Activated naive CD4-positive, alpha-beta T cell treated with anti-CD3 and anti-CD28 coated beads, Interleukin-2, amount 10 ng/mL, durations not matched to agents 7 days and 5 days (primary cell): ENCODE results near the gene IL20RB.

Source experiments
- CTCF ChIA-PET: fragments of 350-600 bp; sonication (Branson Sonifier 250); formaldehyde crosslinking; loops from one replicate; lab custom pipeline; 2021; ENCODE audit warnings: antibody characterized with exemption; lab: Charles Lee
- DNase-seq: peaks from one replicate; pipeline ENCODE4 v3.0.0-alpha.2; 2020
- H3K27ac Mint-ChIP-seq: one replicate; pipeline ENCODE4 v1.8.0; 2021; ENCODE audit warnings: mild to moderate bottlenecking, moderate library complexity, mixed read lengths
- H3K27me3 Mint-ChIP-seq: one replicate; pipeline ENCODE4 v1.8.0; 2021; ENCODE audit warnings: mild to moderate bottlenecking, mixed read lengths
- H3K36me3 Mint-ChIP-seq: one replicate; pipeline ENCODE4 v1.8.0; 2021; ENCODE audit warnings: mixed read lengths
- H3K4me1 Mint-ChIP-seq: one replicate; pipeline ENCODE4 v1.8.0; 2021; ENCODE audit warnings: mixed read lengths
- H3K4me3 Mint-ChIP-seq: one replicate; pipeline ENCODE4 v1.8.0; 2021; ENCODE audit warnings: mild to moderate bottlenecking, moderate library complexity, mixed read lengths
- H3K9me3 Mint-ChIP-seq: one replicate; pipeline ENCODE4 v1.8.0; 2021; ENCODE audit warnings: mixed read lengths

The IL20RB gene, protein sequence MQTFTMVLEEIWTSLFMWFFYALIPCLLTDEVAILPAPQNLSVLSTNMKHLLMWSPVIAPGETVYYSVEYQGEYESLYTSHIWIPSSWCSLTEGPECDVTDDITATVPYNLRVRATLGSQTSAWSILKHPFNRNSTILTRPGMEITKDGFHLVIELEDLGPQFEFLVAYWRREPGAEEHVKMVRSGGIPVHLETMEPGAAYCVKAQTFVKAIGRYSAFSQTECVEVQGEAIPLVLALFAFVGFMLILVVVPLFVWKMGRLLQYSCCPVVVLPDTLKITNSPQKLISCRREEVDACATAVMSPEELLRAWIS

DNA sequence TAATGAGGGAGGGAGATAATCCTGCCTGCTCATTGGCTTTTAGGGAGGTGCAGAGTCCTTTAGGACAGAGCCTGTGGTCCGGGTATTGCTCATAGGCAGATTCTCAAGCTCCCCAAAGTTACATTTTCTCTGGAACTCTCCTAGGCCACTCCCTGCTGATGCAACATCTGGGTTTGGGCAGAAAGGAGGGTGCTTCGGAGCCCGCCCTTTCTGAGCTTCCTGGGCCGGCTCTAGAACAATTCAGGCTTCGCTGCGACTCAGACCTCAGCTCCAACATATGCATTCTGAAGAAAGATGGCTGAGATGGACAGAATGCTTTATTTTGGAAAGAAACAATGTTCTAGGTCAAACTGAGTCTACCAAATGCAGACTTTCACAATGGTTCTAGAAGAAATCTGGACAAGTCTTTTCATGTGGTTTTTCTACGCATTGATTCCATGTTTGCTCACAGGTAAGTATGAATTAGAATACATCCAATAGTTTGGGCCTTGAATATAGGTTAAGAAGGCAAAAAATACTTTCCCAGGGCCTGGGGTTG is at the start of gene IL20RB:
TSS of gene IL20RB (plus strand) at position 233 of the 538 bp plus-strand sequence. CDS start at position 364, 131 bp downstream.
- Mint-ChIP-seq H3K27ac (no peak within 1 kb of the TSS), H3K4me1 (peaks cover 9% of the 10 kb centered on the region), H3K9me3 (no peaks in the 10 kb centered on the region), H3K27me3 (no peaks in the 10 kb centered on the region), H3K36me3 (peaks cover 1% of the 10 kb centered on the region), H3K4me3 (no peak within 1 kb of the TSS)
- no peak for DNase-seq
- CTCF ChIA-PET: interaction anchor here (1.4 kb wide), 1 partner anchor 200 kb away, joined by 4 read pairs; no protein-coding TSS in a partner anchor

DNA sequence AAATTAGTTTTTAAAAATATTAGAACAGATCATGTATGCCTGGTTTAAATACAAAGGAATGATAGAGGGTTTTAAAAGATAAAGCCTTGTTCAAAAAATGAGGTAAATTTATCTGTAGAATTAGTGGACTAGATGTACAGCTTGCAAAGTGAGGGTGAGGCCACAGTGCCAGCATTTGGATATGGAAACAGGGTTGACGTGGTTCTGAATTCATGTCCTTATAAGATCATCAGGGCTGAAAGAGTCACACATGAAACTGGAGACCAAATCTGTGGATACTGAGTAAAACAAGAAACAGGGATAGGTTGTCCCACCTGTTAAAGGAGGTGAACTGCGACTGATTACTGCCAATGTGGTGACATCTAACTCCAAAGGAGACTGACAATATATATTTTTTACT is 49.5 kb upstream of the IL20RB start:
- Mint-ChIP-seq H3K27me3 (no peaks in the 10 kb centered on the region), H3K9me3 (peaks cover 24% of the 10 kb centered on the region), H3K4me3 (no peak overlapping the region), H3K4me1 (peaks cover 36% of the 10 kb centered on the region), H3K27ac (no peak overlapping the region), H3K36me3 (peaks cover 39% of the 10 kb centered on the region)
- CTCF ChIA-PET: interaction anchor here (1.5 kb wide), 1 partner anchor 105 kb away, joined by 3 read pairs; no protein-coding TSS in a partner anchor
- no peak for DNase-seq

DNA sequence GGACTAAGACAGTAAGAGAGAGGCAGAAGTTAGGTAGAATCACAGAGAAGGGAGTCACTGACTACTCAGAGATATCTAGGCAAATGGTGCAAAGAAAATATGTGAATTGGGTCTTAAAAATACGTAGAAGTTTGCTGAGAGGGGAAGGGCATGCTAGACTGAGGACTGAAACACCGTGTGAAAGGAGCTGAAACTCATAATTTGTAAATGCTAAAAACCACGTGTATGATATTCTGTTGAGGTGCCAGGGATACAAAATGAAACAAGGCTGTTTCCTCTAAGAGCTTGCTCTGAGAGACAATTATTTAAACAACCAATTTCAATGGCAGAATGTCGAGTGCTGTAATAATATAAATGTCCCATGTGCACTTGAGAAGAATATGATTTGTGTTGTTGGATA is 48.6 kb upstream of the IL20RB start:
- Mint-ChIP-seq H3K27ac (no peak overlapping the region), H3K4me1 (peaks cover 36% of the 10 kb centered on the region), H3K27me3 (no peaks in the 10 kb centered on the region), H3K4me3 (no peak overlapping the region), H3K36me3 (peaks cover 41% of the 10 kb centered on the region), H3K9me3 (peaks cover 20% of the 10 kb centered on the region)
- CTCF ChIA-PET: no interaction called here
- no peak for DNase-seq

DNA sequence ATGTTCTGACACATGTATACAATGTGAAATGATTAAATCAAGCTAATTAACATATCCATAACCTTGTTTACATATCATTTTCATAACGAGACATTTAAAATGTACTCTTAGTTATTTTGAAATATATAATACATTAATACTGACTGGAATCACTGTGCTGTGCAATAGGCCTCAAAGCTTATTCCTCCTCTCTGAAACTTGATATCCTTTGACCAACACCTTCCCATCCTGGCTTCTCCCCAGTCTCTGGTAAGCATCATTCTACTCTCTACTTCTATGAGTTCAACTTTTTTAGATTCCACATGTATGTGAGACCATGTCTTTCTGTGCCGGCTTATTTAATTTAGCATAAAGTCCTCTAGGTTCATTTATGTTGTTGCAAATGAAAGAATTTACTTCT is 47.1 kb upstream of the IL20RB start:
- Mint-ChIP-seq H3K4me1 (peaks cover 36% of the 10 kb centered on the region), H3K36me3 (peaks cover 40% of the 10 kb centered on the region), H3K27me3 (no peaks in the 10 kb centered on the region), H3K27ac (no peak overlapping the region), H3K9me3 (peaks cover 9% of the 10 kb centered on the region), H3K4me3 (no peak overlapping the region)
- no peak for DNase-seq
- CTCF ChIA-PET: interaction anchor here (1.0 kb wide), 1 partner anchor 152 kb away, joined by 6 read pairs; no protein-coding TSS in a partner anchor

DNA sequence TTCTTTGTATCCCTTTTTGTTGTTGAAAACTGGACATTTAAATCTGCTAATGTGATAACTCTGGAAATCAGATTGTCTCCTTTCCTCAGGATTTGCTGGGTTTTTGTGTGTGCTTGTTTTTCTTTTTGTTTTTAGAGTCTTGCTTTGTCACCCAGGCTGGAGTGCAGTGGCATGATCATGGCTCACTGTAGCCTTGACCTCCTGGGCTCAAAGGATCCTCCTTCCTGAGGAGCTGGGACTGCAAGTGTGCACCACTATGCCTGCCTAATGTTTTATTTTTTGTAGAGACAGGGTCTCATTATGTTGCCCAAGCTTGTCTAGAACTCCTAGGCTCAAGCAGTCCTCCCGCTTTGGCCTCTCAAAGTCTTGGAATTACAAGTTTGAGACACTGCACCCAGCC is 44.6 kb upstream of the IL20RB start:
- DNase-seq: no peak
- peaks cover 32% of the 10 kb centered on the region for H3K4me1 Mint-ChIP-seq
- H3K36me3 Mint-ChIP-seq: peaks cover 36% of the 10 kb centered on the region
- no peak overlapping the region for H3K27ac Mint-ChIP-seq
- H3K4me3 Mint-ChIP-seq: no peak overlapping the region
- CTCF ChIA-PET: no interaction called here
- H3K9me3 Mint-ChIP-seq: peaks cover 7% of the 10 kb centered on the region
- H3K27me3 Mint-ChIP-seq: no peaks in the 10 kb centered on the region

DNA sequence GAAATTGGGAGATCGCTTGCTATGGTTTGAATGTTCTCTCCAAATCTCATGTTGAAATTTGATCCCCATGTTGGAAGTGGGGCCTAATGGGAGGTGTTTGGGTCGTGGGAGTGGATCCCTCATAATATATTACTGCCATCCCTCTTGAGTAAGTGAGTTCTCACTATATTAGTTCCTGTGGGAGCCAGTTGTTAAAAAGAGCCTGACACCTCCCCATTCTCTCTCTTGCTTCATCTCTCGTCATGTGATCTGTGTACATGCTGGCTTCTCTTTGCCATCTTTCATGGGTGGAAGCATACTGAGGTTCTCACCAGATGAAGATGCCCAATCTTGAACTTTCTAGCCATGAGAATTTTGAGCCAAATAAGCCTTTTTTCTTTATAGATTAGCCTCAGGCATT is 43.0 kb upstream of the IL20RB start:
- no peak for DNase-seq
- Mint-ChIP-seq H3K27ac (no peak overlapping the region), H3K36me3 (peaks cover 36% of the 10 kb centered on the region), H3K27me3 (no peaks in the 10 kb centered on the region), H3K4me3 (no peak overlapping the region), H3K4me1 (peaks cover 33% of the 10 kb centered on the region), H3K9me3 (peaks cover 7% of the 10 kb centered on the region)
- CTCF ChIA-PET: no interaction called here

DNA sequence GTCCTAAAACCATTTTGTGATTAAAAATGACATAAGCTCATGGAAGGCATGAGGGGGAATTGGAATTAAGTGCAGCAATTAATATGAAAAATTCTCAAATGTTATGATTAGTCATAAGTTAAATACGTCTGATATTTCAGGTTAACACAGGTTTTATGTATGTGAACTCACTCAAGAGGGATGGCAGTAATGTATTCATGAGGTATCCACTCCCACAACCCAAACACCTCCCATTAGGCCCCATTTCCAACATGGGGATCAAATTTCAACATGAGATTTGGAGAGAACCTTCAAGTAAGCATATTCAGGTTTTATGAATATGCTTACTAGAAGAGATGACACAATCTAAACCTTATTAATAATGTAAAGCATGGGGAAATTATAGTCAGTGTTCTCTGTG is 41.6 kb upstream of the IL20RB start:
- DNase-seq: no peak
- no peak overlapping the region for H3K27ac Mint-ChIP-seq
- H3K27me3 Mint-ChIP-seq: no peaks in the 10 kb centered on the region
- H3K4me1 Mint-ChIP-seq: peaks cover 45% of the 10 kb centered on the region
- no peak overlapping the region for H3K4me3 Mint-ChIP-seq
- H3K36me3 Mint-ChIP-seq: peaks cover 37% of the 10 kb centered on the region
- H3K9me3 Mint-ChIP-seq: peaks cover 7% of the 10 kb centered on the region
- CTCF ChIA-PET: no interaction called here

DNA sequence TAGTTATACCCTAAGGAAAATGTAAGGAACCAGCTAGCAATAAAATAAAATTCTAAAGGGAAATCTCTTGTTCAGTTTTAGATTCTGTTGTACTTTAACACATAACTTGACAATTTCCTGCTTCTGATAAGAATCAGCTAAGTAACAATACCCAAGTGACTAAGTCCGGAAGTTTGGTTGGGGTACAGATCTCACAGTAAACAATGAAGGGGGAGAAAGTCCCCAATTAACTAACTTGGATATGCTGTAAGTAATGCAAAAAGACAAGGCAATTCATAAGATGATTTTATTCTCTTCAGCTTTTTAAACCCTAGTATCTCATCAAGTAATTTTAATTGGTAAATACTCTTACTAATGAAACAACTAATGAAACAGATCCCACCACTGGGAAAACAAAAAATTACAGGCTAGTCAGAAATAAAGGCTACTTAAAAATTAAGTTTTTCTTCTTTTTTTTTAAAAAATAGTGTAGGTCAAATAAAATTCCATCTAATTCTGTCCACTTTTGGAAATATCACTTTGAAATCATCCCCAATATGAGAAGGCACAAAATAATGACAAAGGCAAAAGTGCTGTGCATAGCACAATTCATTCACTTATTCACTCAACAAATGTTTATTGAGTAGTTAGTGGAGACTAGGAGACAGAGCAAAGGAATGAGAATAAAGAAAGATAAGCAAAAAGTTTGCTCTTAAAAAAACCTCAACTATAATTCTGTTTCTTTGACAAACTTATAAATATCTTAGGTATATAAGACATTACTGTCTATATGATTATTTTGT is 37.8 kb upstream of the IL20RB start:
- Mint-ChIP-seq H3K27me3 (no peaks in the 10 kb centered on the region), H3K36me3 (peaks cover 21% of the 10 kb centered on the region), H3K4me1 (peaks cover 50% of the 10 kb centered on the region), H3K27ac (peak overlapping the region; percentile 75), H3K9me3 (peaks cover 3% of the 10 kb centered on the region), H3K4me3 (no peak overlapping the region)
- CTCF ChIA-PET: interaction anchor here (0.8 kb wide), 1 partner anchor 33 kb away, joined by 4 read pairs; no protein-coding TSS in a partner anchor
- DNase-seq: no peak

DNA sequence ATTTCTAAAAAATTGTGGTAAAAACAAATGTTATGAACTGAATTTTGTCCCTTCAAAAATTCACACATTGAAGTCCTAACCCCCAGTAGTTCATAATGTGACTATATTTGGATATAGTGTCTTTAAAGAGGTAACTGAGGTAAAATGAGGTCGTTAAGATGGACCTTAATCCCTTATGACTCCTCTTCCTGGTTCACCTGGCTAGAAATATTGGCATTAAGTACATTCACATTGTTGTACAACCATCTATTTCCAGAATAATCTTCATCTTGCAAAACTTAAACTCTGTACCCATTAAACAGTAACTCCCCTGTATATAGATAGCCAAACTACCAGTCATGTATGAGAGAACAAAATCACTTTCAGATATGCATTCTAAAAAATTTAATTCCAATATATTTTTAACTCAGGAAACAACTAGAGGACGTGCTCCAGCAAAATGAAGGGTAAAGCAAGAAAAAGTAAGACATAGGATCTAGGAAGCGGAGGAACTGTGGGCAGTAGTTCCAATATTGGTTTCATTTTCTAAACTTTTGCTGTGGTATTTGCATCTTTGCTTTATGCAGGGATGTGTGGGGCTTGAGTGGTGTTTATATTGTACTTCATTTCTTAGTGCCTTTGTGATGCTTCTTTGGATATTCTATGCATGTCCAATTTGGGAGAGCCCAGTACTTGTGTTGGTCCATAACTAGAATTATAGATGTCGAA is 36.7 kb upstream of the IL20RB start:
- H3K27me3 Mint-ChIP-seq: no peaks in the 10 kb centered on the region
- peaks cover 50% of the 10 kb centered on the region for H3K4me1 Mint-ChIP-seq
- CTCF ChIA-PET: no interaction called here
- H3K9me3 Mint-ChIP-seq: peaks cover 3% of the 10 kb centered on the region
- peak overlapping the region; percentile 81 for H3K27ac Mint-ChIP-seq
- no peak overlapping the region for H3K4me3 Mint-ChIP-seq
- no peak for DNase-seq
- peaks cover 13% of the 10 kb centered on the region for H3K36me3 Mint-ChIP-seq

DNA sequence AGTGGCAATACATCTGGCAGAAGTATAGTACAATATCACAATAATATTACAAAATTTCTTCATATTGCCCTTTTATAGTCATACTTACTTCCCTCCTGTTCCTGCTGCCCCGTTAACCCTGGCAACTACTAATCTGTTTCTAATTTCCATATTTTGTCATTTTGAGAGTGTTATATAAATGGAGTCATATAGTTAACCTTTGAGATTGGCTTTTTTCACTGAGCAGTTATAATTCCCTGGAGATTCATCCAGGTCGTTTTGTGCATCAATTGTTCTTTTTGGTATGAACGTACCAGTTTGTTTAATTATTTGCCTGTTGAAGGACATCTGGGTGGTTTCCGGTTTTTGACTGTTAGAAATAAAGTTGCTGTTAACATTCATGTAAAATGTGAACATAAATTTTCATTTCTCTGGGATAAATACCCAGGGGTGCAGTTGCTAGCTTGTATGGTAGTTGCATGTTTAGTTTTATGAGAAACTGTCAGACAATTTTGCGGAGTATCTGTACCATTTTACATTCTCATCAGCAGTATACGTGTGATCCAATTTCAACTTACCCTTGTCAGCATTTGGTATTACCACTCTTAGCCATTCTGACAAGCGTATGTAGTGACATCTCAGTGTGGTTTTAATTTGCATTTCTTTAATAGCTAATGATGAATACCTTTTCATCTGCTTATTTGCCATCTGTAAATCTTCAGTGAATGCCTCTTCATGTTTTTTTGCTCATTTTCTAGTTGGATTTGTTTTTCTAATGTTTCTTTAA is 32.2 kb upstream of the IL20RB start:
- H3K27me3 Mint-ChIP-seq: no peaks in the 10 kb centered on the region
- peaks cover 3% of the 10 kb centered on the region for H3K9me3 Mint-ChIP-seq
- DNase-seq: no peak
- H3K27ac Mint-ChIP-seq: no peak overlapping the region
- no peak overlapping the region for H3K4me3 Mint-ChIP-seq
- H3K4me1 Mint-ChIP-seq: peaks cover 38% of the 10 kb centered on the region
- peaks cover 33% of the 10 kb centered on the region for H3K36me3 Mint-ChIP-seq
- CTCF ChIA-PET: no interaction called here

DNA sequence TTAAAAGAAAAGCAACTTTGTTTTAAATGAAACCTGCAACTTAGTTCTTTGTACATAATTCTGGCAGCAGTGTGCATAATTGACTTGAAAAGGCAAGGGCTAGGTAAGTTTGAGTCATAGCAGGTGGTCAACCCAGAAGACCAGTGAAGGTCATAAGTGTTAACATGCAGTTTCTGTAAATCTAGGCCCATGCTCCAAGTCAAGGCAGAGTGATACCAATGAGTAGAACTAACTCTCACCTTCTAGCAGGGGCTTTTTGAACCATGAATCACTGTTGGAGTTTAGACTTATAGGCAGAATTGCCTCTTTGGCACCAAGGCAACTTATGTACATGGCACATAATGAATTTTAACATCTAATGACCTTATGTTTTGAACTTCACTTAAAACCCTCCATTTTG is 29.5 kb upstream of the IL20RB start:
- peaks cover 28% of the 10 kb centered on the region for H3K36me3 Mint-ChIP-seq
- H3K27ac Mint-ChIP-seq: no peak overlapping the region
- H3K9me3 Mint-ChIP-seq: no peaks in the 10 kb centered on the region
- H3K4me1 Mint-ChIP-seq: peaks cover 35% of the 10 kb centered on the region
- H3K4me3 Mint-ChIP-seq: no peak overlapping the region
- CTCF ChIA-PET: no interaction called here
- DNase-seq: no peak
- no peaks in the 10 kb centered on the region for H3K27me3 Mint-ChIP-seq

DNA sequence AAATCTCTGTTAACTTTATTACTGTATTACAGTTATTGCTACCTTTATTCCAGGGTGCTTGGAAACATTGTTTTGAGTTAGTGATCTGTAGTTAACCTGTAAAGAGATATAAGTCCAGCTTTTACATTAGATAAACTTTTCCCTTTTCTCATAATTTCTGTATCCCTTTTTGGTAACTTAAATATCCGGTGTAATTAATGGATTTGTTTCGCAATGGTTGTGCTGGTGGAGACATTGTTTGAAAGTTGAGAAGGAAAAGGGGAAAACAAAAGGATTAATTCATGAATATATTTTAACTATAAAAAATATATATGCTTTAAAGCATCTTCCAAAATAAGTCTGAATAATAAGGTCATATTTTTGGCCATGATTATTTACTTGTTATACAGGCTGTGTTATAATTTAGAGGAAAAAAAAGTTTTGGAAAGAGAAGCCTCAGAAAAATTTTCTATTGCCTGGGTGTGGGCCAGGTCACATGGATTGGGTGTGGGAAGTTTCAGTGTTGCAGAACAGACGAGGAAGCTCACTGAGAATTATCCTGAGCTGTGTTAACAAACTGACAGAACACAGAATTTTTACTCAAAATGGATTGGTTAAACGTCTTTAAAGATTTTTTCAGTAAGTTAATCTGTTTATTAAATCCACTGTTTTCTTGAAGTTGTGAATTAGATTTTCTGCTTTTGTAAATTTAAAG is 27.7 kb upstream of the IL20RB start:
- Mint-ChIP-seq H3K27ac (no peak overlapping the region), H3K36me3 (peaks cover 40% of the 10 kb centered on the region), H3K4me3 (no peak overlapping the region), H3K4me1 (peaks cover 35% of the 10 kb centered on the region), H3K9me3 (no peaks in the 10 kb centered on the region), H3K27me3 (no peaks in the 10 kb centered on the region)
- CTCF ChIA-PET: no interaction called here
- no peak for DNase-seq

DNA sequence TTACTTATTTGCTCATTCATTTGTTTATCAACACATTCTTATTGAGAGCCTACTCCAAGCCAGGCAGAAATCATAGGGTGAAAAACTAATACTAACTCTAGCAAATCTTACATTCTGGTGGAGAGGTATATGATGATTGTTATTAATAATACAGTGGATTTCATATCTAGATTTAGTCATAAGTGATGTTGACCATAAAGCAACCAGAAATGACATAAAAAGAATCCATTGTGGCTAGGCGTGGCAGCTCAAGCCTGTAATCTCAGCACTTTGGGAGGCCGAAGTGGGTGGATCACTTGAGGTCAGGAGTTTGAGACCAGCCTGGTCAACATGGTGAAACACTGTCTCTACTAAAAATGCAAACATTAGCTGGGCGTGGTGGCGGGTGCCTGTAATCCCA is 26.2 kb upstream of the IL20RB start:
- DNase-seq: no peak
- Mint-ChIP-seq H3K36me3 (peaks cover 47% of the 10 kb centered on the region), H3K4me1 (peaks cover 35% of the 10 kb centered on the region), H3K9me3 (peaks cover 3% of the 10 kb centered on the region), H3K27me3 (no peaks in the 10 kb centered on the region), H3K27ac (no peak overlapping the region), H3K4me3 (no peak overlapping the region)
- CTCF ChIA-PET: no interaction called here
